Vagina (tissue), 2 donors: ENCODE measurements around the gene RNF4. TPM values are rescaled to one million over a fixed set of nuclear protein-coding genes. Genes with fewer than 3 reads are reported as not detected.

Experiments
- DNase-seq, 2 donors: peaks; one replicate each; pipeline ENCODE4 v3.0.0-alpha.2; 2017; ENCODE audit errors: extremely low spot score in 2 of 2
- H3K27ac ChIP-seq: fragments of 200-600 bp; sonication (generic); one replicate; pipeline ENCODE4 v1.5.1; 2019
- H3K27me3 ChIP-seq: fragments of 200-600 bp; sonication (generic); one replicate; pipeline ENCODE4 v1.5.1; 2019
- H3K36me3 ChIP-seq, 2 donors: fragments of 200-600 bp; sonication (generic); one replicate each; pipeline ENCODE4 v1.5.1; 2017 to 2019
- H3K4me1 ChIP-seq: fragments of 200-600 bp; sonication (generic); one replicate; pipeline ENCODE4 v1.5.1; 2019
- H3K4me3 ChIP-seq, 2 donors: fragments of 200-600 bp; sonication (generic); 1 replicate in 1 of 2; 2 replicates in 1 of 2; pipeline ENCODE4 v1.5.1; 2016 to 2019
- H3K9me3 ChIP-seq: fragments of 200-600 bp; sonication (generic); one replicate; pipeline ENCODE4 v1.5.1; 2019
- POLR2A ChIP-seq, 2 donors: fragments of 450-650 bp; IDR thresholded peaks; one replicate each; pipeline ENCODE4 v1.6.1; 2017; ENCODE audit warnings: antibody characterized with exemption in 2 of 2, mild to moderate bottlenecking in 2 of 2, moderate library complexity in 2 of 2
- POLR2AphosphoS5 ChIP-seq, 2 donors: sonication (generic); formaldehyde crosslinking; IDR thresholded peaks; one replicate each; pipeline ENCODE4 v1.9.0; 2017; ENCODE audit warnings: antibody characterized with exemption in 2 of 2, mild to moderate bottlenecking in 2 of 2, low read depth in 1 of 2; ENCODE audit not compliant: insufficient read depth in 1 of 2
- intact Hi-C: fragments of 100-400 bp; cut with DNase I; formaldehyde crosslinking; loops from one replicate; pipeline ENCODE4 v1.15.1; 2023
- total RNA-seq: library from RNA; depleted of rRNA; stranded (reverse); fragments of >200 nt; gene quantifications from one replicate; pipeline ENCODE4 v1.2.3, GENCODE V29; 2016
- TF ChIP-seq, protein P1 (sequence below), 3 experiments: fragments of 450-650 bp in 2 of 3; fragments of 200-600 bp in 1 of 3; sonication (generic) in 1 of 3; IDR thresholded peaks; one replicate each; pipeline ENCODE4 v1.5.1; 2017 to 2019; ENCODE audit warnings: antibody characterized with exemption in 3 of 3, mild to moderate bottlenecking in 2 of 3, moderate library complexity in 2 of 3

Gene RNF4
- total RNA-seq, 1 donor from 2014 or later, result 30.2 TPM

DNA sequence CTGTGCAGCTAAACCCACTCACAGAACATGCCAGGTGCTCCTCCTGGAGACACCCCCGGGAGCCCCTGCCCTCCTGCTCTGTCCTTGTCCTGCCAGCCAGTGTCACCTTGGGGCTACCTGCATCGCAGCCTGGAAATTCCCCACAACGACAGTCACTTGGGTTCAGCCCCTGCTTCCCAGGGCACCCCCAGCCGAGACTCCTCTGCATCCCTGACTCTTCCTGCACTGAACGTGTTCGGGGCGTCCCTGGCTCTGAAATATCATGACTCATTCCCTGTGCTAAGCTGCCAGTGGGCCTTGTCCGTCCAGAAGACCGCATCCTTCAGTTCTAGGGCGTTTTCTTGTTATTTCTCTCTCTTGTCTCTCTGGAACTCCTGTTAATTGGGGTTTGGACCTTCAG lies 44.3 kb upstream of the RNF4 start:
- Histone ChIP-seq H3K27ac (no peak overlapping the region), H3K27me3 (no peaks in the 10 kb centered on the region), H3K36me3 (no peaks in the 10 kb centered on the region), H3K4me1 (peaks cover 5% of the 10 kb centered on the region), H3K4me3 (no peak overlapping the region), H3K9me3 (no peaks in the 10 kb centered on the region)
- no peak for DNase-seq
- intact Hi-C loops, result no loop called here
- TF ChIP-seq, protein P1, sequence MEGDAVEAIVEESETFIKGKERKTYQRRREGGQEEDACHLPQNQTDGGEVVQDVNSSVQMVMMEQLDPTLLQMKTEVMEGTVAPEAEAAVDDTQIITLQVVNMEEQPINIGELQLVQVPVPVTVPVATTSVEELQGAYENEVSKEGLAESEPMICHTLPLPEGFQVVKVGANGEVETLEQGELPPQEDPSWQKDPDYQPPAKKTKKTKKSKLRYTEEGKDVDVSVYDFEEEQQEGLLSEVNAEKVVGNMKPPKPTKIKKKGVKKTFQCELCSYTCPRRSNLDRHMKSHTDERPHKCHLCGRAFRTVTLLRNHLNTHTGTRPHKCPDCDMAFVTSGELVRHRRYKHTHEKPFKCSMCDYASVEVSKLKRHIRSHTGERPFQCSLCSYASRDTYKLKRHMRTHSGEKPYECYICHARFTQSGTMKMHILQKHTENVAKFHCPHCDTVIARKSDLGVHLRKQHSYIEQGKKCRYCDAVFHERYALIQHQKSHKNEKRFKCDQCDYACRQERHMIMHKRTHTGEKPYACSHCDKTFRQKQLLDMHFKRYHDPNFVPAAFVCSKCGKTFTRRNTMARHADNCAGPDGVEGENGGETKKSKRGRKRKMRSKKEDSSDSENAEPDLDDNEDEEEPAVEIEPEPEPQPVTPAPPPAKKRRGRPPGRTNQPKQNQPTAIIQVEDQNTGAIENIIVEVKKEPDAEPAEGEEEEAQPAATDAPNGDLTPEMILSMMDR (IDR thresholded peaks at IDR 0.05), result no peak

DNA sequence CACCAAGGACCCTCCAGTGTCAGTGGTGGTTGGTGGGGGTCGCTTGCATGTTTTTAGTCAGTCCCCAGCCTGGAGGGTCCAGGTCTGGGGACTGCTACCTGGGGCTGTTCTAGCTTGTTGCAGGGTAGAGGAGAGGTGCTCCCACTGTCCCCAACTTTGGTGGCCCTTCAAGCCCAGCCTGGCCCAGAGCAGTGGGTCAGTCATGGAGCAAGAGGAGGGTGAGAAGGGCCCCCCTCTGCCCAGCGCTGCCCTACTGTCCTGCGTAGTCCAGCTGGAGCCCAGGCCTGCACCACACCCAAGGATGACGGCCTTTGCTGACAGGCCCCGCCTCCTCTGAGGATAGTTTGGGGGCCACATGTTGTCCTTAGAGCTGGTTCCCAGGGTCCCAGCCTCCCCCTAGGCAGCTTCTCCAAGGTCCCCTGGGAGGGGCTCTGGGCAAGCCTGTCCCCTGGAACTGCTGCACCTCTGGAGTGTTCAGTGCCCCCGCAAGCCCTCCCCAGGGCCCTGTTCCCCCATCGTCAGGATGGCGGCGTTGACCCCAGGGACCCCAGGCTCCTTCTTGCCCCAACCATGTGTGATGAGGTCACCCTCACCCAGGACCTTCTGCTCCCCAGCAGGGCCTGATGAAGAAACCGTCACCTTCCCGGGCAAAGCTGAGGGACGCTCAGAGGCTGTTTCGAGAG lies 43.4 kb upstream of the RNF4 start:
- no peak for TF ChIP-seq POLR2AphosphoS5 (IDR thresholded peaks at IDR 0.05; ENCODE audit: insufficient read depth in 1 of 2, low read depth in 1 of 2)
- TF ChIP-seq, protein P1 (IDR thresholded peaks at IDR 0.05), result no peak
- TF ChIP-seq POLR2A (IDR thresholded peaks at IDR 0.05), result no peak
- Histone ChIP-seq H3K4me3 (no peak overlapping the region), H3K27ac (no peak overlapping the region), H3K9me3 (no peaks in the 10 kb centered on the region), H3K4me1 (no peaks in the 10 kb centered on the region), H3K27me3 (no peaks in the 10 kb centered on the region), H3K36me3 (no peaks in the 10 kb centered on the region)
- no peak for DNase-seq
- intact Hi-C loops, result no loop called here

DNA sequence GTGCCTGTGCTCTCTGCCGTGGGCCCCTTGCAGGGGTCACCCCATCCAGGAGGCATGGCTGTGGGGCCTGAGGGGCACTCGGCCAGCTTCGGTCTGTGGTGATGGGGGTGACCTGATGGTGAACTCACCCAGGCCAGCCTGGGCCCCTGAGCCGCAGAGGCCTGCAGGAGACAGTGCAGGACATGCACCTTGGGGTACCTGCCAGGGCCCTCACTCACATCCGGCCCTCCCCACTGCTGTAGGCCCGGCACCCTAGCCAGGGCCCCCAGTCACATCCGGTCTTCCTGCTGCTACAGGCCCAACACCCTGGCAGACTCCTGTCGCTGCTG lies 42.9 kb upstream of the RNF4 start:
- Histone ChIP-seq H3K27me3 (no peaks in the 10 kb centered on the region), H3K27ac (no peak overlapping the region), H3K36me3 (no peaks in the 10 kb centered on the region), H3K9me3 (no peaks in the 10 kb centered on the region), H3K4me3 (no peak overlapping the region), H3K4me1 (no peaks in the 10 kb centered on the region)
- no peak for DNase-seq
- intact Hi-C loops, result no loop called here
- no peak for TF ChIP-seq POLR2AphosphoS5 (IDR thresholded peaks at IDR 0.05; ENCODE audit: insufficient read depth in 1 of 2, low read depth in 1 of 2)
- TF ChIP-seq, protein P1 (IDR thresholded peaks at IDR 0.05), result no peak
- no peak for TF ChIP-seq POLR2A (IDR thresholded peaks at IDR 0.05)

DNA sequence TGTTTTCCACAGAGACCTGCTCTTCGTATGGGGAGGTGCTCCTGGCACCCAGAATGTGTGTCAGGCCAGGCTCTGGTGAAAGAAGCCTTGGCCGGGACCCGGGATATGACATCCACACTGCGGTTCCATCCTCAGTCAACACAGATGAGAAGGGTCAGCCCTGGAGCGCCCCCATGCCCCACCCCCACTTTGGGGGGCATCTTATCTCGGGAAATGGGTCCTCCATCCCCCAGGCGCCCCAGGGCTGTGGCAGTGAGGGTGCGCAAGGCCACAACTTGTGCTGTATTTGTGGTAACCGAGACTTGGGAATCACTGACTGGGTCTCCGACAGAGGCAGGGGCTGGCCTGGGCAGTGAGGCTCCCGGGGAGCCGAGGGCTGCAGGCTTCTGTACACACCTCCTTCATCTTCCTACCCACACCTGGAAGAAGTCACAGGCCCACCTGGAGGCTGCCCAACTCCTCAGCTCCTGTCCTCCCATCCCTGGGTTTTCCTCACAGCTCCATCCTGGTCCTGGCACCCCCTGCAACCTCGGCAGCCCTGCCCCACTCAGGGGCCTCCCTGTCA lies 42.1 kb upstream of the RNF4 start:
- TF ChIP-seq, protein P1 (IDR thresholded peaks at IDR 0.05), result no peak
- TF ChIP-seq POLR2AphosphoS5 (IDR thresholded peaks at IDR 0.05; ENCODE audit: insufficient read depth in 1 of 2, low read depth in 1 of 2) (no peak), POLR2A (IDR thresholded peaks at IDR 0.05) (no peak)
- no peaks in the 10 kb centered on the region for H3K9me3 ChIP-seq
- H3K4me3 ChIP-seq, result no peak overlapping the region
- H3K36me3 ChIP-seq, result no peaks in the 10 kb centered on the region
- H3K27me3 ChIP-seq, result no peaks in the 10 kb centered on the region
- no peak for DNase-seq
- no peak overlapping the region for H3K27ac ChIP-seq
- intact Hi-C loops, result no loop called here
- H3K4me1 ChIP-seq, result no peaks in the 10 kb centered on the region
